ENCODE results near the gene RHO. TPM values are rescaled to one million over a fixed set of nuclear protein-coding genes. Genes with fewer than 3 reads are reported as not detected.

The RHO gene
- total RNA-seq, 2 donors from 2014 or later: not detected

GRCh38 chr3:129518038-129518561 lies 10.3 kb upstream of the RHO start:
- TF ChIP-seq, protein P1, sequence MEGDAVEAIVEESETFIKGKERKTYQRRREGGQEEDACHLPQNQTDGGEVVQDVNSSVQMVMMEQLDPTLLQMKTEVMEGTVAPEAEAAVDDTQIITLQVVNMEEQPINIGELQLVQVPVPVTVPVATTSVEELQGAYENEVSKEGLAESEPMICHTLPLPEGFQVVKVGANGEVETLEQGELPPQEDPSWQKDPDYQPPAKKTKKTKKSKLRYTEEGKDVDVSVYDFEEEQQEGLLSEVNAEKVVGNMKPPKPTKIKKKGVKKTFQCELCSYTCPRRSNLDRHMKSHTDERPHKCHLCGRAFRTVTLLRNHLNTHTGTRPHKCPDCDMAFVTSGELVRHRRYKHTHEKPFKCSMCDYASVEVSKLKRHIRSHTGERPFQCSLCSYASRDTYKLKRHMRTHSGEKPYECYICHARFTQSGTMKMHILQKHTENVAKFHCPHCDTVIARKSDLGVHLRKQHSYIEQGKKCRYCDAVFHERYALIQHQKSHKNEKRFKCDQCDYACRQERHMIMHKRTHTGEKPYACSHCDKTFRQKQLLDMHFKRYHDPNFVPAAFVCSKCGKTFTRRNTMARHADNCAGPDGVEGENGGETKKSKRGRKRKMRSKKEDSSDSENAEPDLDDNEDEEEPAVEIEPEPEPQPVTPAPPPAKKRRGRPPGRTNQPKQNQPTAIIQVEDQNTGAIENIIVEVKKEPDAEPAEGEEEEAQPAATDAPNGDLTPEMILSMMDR (IDR thresholded peaks at IDR 0.05): no peak
- Histone ChIP-seq H3K4me1 (ENCODE audit: control insufficient read depth in 1 of 2, low read depth in 2 of 2) (no peaks in the 10 kb centered on the region), H3K9me3 (no peaks in the 10 kb centered on the region), H3K36me3 (peaks cover 5% of the 10 kb centered on the region), H3K4me3 (no peak overlapping the region), H3K27ac (no peak overlapping the region), H3K27me3 (replicated peaks; ENCODE audit: insufficient read depth) (no peaks in the 10 kb centered on the region)
- ATAC-seq (ENCODE audit: insufficient number of reproducible peaks, low FRiP score, low read depth) (no peak), DNase-seq (ENCODE audit: low spot score) (no peak)

- H3K36me3 ChIP-seq: peaks cover 5% of the 10 kb centered on the region
- H3K4me1 ChIP-seq (ENCODE audit: control insufficient read depth in 1 of 2, low read depth in 2 of 2): no peaks in the 10 kb centered on the region
- TF ChIP-seq, protein P1 (IDR thresholded peaks at IDR 0.05): no peak
- no peak overlapping the region for H3K4me3 ChIP-seq
- no peaks in the 10 kb centered on the region for H3K9me3 ChIP-seq
- no peak for DNase-seq (ENCODE audit: low spot score)
- no peaks in the 10 kb centered on the region for H3K27me3 ChIP-seq (replicated peaks; ENCODE audit: insufficient read depth)
- ATAC-seq (ENCODE audit: insufficient number of reproducible peaks, low FRiP score, low read depth): no peak
- H3K27ac ChIP-seq: no peak overlapping the region
Measured at GRCh38 chr3:129518581-129518980, 9.9 kb upstream of the RHO start.

DNA sequence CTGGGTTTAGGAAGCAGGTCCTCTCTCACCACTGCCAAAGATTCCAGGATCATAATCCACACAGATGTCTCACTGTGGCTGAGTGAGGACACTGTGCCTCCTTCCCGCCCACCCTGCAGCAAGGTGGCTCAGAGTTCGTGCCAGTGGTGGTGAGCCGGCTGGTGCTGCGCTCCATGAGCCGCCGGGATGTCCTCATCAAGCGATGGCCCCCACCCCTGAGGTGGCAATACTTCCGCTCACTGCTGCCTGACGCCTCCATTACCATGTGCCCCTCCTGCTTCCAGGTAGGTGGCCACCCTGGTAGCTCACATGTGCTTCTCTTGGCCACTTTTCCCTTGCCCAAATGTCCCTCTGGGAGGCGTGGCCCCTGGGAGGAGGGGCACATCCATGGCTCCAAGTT lies 9.0 kb upstream of the RHO start:
- H3K9me3 ChIP-seq: no peaks in the 10 kb centered on the region
- no peaks in the 10 kb centered on the region for H3K4me1 ChIP-seq (ENCODE audit: control insufficient read depth in 1 of 2, low read depth in 2 of 2)
- DNase-seq (ENCODE audit: low spot score): no peak
- no peaks in the 10 kb centered on the region for H3K36me3 ChIP-seq
- H3K27ac ChIP-seq: no peak overlapping the region
- H3K27me3 ChIP-seq (replicated peaks; ENCODE audit: insufficient read depth): no peaks in the 10 kb centered on the region
- TF ChIP-seq, protein P1 (IDR thresholded peaks at IDR 0.05): no peak
- H3K4me3 ChIP-seq: no peak overlapping the region
- ATAC-seq (ENCODE audit: insufficient number of reproducible peaks, low FRiP score, low read depth): no peak

- no peaks in the 10 kb centered on the region for H3K9me3 ChIP-seq
- ATAC-seq (ENCODE audit: insufficient number of reproducible peaks, low FRiP score, low read depth) (no peak), DNase-seq (ENCODE audit: low spot score) (no peak)
- TF ChIP-seq, protein P1 (IDR thresholded peaks at IDR 0.05): no peak
- H3K4me1 ChIP-seq (ENCODE audit: control insufficient read depth in 1 of 2, low read depth in 2 of 2): no peaks in the 10 kb centered on the region
- H3K36me3 ChIP-seq: no peaks in the 10 kb centered on the region
- H3K4me3 ChIP-seq: no peak overlapping the region
- H3K27ac ChIP-seq: no peak overlapping the region
- no peaks in the 10 kb centered on the region for H3K27me3 ChIP-seq (replicated peaks; ENCODE audit: insufficient read depth)
Measured at GRCh38 chr3:129519896-129520715, 8.3 kb upstream of the RHO start.

DNA sequence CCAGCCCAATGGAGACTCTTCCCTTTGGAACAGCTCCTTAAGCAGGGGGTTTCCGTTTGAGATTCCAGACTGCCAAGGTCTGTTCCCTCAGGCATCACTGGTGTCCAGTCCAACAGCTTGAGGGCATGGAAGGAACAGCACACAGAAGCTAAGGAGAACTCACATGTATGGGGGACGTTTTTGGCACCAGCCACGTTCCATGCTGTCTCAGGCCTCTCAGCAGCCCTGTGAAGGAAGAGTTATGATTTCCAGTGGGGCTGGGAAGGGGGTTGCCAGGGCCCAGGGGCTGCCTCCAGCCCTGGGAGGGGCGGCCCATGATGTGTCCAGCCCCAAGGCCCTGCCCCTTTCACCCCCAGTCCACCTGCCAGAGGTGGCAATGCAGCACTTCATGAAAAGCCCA lies 7.5 kb upstream of the RHO start:
- H3K4me1 ChIP-seq (ENCODE audit: control insufficient read depth in 1 of 2, low read depth in 2 of 2): no peaks in the 10 kb centered on the region
- DNase-seq (ENCODE audit: low spot score) (no peak), ATAC-seq (ENCODE audit: insufficient number of reproducible peaks, low FRiP score, low read depth) (no peak)
- H3K27me3 ChIP-seq (replicated peaks; ENCODE audit: insufficient read depth): no peaks in the 10 kb centered on the region
- no peaks in the 10 kb centered on the region for H3K9me3 ChIP-seq
- no peak overlapping the region for H3K4me3 ChIP-seq
- H3K36me3 ChIP-seq: no peaks in the 10 kb centered on the region
- TF ChIP-seq, protein P1 (IDR thresholded peaks at IDR 0.05): no peak
- H3K27ac ChIP-seq: no peak overlapping the region
